Measurements from ENCODE around the gene REV3L.

The REV3L gene

DNA sequence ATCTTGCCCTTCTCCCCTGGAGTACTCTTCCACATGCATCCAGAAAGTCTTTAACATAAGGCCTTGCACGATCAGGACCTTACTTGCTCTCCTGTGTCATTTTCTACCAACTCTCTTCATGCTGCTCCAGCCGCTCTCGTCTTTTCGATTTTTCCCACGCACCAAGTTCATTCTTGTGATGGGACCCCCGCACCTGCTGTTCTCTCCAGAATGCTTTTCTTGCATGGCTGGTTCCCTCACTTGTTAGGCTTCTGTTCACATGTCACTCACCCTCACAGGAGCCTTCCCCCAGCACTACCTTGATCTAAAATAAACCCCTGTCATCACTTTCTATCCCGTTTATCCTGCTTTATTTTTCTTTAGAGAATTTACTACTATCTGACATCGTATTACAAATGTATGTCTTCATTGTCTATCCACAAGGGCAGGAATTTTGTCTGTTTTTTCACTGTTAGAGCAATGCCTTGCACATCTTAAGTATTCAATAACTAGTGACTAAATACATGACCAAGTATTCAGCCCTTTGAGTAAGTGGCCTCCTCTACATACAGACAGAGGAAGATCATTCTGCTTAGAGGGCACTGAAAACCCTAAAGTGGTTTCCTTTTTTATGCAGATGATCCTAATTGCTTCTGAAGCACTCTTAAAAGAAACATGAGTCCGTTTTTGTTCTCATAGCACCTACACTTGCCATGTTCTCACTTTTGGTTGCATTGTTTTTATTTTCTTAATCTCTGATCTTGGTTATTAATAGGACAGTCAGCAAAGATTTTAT, 228.8 kb downstream of the REV3L start:
- peaks cover 17% of the 10 kb centered on the region for H3K4me1 ChIP-seq (ENCODE audit: control insufficient read depth, low read length)
- no peaks in the 10 kb centered on the region for H3K9me3 ChIP-seq (ENCODE audit: control insufficient read depth, insufficient read depth, low read length)
- peaks cover 18% of the 10 kb centered on the region for H3K27me3 ChIP-seq (ENCODE audit: control insufficient read depth, low read length)
- no peaks in the 10 kb centered on the region for H3K36me3 ChIP-seq (ENCODE audit: control insufficient read depth, low read length)
- H3K79me2 ChIP-seq (ENCODE audit: control insufficient read depth, low read length) = no peaks in the 10 kb centered on the region
- H3K27ac ChIP-seq (ENCODE audit: low read depth, low read length) = no peak overlapping the region
- no peaks in the 10 kb centered on the region for H3K9me2 ChIP-seq (replicated peaks; ENCODE audit: control insufficient read depth, low read length)
- no peak overlapping the region for H3K4me3 ChIP-seq (ENCODE audit: low read length)
- no peaks in the 10 kb centered on the region for H4K20me1 ChIP-seq (ENCODE audit: control insufficient read depth, insufficient read depth, low read depth, low read length)
- H3F3A ChIP-seq (ENCODE audit: control insufficient read depth, insufficient read depth) = peaks cover 4% of the 10 kb centered on the region; the same call in 1 of the 2 replicates
- TF ChIP-seq EZH2phosphoT487 (IDR thresholded peaks at IDR 0.05; ENCODE audit: borderline replicate concordance, low read length) = no peak
- TF ChIP-seq, protein P1, sequence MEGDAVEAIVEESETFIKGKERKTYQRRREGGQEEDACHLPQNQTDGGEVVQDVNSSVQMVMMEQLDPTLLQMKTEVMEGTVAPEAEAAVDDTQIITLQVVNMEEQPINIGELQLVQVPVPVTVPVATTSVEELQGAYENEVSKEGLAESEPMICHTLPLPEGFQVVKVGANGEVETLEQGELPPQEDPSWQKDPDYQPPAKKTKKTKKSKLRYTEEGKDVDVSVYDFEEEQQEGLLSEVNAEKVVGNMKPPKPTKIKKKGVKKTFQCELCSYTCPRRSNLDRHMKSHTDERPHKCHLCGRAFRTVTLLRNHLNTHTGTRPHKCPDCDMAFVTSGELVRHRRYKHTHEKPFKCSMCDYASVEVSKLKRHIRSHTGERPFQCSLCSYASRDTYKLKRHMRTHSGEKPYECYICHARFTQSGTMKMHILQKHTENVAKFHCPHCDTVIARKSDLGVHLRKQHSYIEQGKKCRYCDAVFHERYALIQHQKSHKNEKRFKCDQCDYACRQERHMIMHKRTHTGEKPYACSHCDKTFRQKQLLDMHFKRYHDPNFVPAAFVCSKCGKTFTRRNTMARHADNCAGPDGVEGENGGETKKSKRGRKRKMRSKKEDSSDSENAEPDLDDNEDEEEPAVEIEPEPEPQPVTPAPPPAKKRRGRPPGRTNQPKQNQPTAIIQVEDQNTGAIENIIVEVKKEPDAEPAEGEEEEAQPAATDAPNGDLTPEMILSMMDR (IDR thresholded peaks at IDR 0.05; ENCODE audit: low read depth, low read length, poor library complexity, severe bottlenecking) = no peak
- H3K4me2 ChIP-seq (ENCODE audit: low read length) = no peak overlapping the region

DNA sequence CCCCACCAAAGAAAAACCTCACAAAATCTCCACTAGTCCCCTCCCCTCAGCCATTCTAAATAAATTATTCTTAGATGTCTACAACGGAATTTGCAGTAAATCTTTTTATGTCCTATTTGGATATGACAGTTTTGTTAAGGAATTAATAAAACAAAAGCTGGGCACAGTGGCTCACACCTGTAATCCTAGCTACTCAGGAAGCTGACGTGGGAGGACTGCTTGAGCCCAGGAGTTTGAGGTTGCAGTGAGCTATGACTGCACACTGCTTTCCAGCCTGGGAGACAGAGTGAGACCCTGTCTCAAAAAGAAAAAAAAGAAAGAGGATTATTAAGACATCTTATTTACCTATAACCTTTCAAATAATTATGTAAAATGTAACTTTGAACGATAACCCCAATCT, 230.3 kb downstream of the REV3L start:
- Histone ChIP-seq H4K20me1 (ENCODE audit: control insufficient read depth, insufficient read depth, low read depth, low read length) (no peaks in the 10 kb centered on the region), H3K9me3 (ENCODE audit: control insufficient read depth, insufficient read depth, low read length) (no peaks in the 10 kb centered on the region), H3K4me3 (ENCODE audit: low read length) (no peak overlapping the region), H3K27ac (ENCODE audit: low read depth, low read length) (no peak overlapping the region), H3F3A (ENCODE audit: control insufficient read depth, insufficient read depth) (peaks cover 4% of the 10 kb centered on the region; the same call in 1 of the 2 replicates), H3K79me2 (ENCODE audit: control insufficient read depth, low read length) (no peaks in the 10 kb centered on the region), H3K27me3 (ENCODE audit: control insufficient read depth, low read length) (peaks cover 18% of the 10 kb centered on the region), H3K9me2 (replicated peaks; ENCODE audit: control insufficient read depth, low read length) (no peaks in the 10 kb centered on the region), H3K4me2 (ENCODE audit: low read length) (no peak overlapping the region), H3K4me1 (ENCODE audit: control insufficient read depth, low read length) (peaks cover 11% of the 10 kb centered on the region), H3K36me3 (ENCODE audit: control insufficient read depth, low read length) (no peaks in the 10 kb centered on the region)
- TF ChIP-seq, protein P1 (IDR thresholded peaks at IDR 0.05; ENCODE audit: low read depth, low read length, poor library complexity, severe bottlenecking) = no peak
- no peak for TF ChIP-seq EZH2phosphoT487 (IDR thresholded peaks at IDR 0.05; ENCODE audit: borderline replicate concordance, low read length)

DNA sequence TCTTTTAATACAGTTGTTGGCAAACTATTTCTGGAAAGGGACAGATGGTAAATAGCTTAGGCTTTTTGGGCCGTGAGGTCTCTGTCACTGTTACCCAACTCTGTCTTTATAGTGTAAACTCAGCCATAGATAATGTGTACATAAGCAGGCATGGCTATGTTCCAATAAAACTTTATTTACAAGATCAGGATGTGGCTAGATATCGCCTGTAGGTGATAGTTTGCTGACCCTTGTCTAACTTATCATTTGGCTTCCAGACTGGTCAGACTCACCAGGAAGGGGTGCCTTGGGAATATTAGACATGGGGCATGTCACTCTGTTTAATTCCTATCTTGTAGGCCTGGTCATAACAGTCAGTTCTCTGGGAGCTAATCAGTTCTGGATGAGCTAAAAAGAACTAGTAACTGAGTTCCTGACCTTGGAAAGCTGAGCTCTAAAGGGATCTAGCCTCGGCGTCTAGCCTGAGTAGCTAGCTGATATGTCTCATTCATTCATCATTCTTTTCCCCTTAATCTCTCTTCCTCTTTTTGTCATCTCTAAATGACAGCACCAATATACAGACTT, 232.1 kb downstream of the REV3L start:
- Histone ChIP-seq H3K27ac (ENCODE audit: low read depth, low read length) (no peak overlapping the region), H3K4me1 (ENCODE audit: control insufficient read depth, low read length) (peaks cover 11% of the 10 kb centered on the region), H3K4me2 (ENCODE audit: low read length) (no peak overlapping the region), H3K9me3 (ENCODE audit: control insufficient read depth, insufficient read depth, low read length) (no peaks in the 10 kb centered on the region), H3K9me2 (replicated peaks; ENCODE audit: control insufficient read depth, low read length) (no peaks in the 10 kb centered on the region), H3K79me2 (ENCODE audit: control insufficient read depth, low read length) (no peaks in the 10 kb centered on the region), H3F3A (ENCODE audit: control insufficient read depth, insufficient read depth) (no peaks in the 10 kb centered on the region), H4K20me1 (ENCODE audit: control insufficient read depth, insufficient read depth, low read depth, low read length) (no peaks in the 10 kb centered on the region), H3K27me3 (ENCODE audit: control insufficient read depth, low read length) (peaks cover 12% of the 10 kb centered on the region; the same call in 1 of the 2 replicates), H3K36me3 (ENCODE audit: control insufficient read depth, low read length) (no peaks in the 10 kb centered on the region), H3K4me3 (ENCODE audit: low read length) (no peak overlapping the region)
- TF ChIP-seq EZH2phosphoT487 (IDR thresholded peaks at IDR 0.05; ENCODE audit: borderline replicate concordance, low read length) = no peak
- TF ChIP-seq, protein P1 (IDR thresholded peaks at IDR 0.05; ENCODE audit: low read depth, low read length, poor library complexity, severe bottlenecking) = no peak
